Upper lobe of left lung (tissue), 6 donors: ENCODE results near the gene VCP. TPM values are rescaled to one million over a fixed set of nuclear protein-coding genes. Genes with fewer than 3 reads are reported as not detected.
A peak's percentile ranks its signal among the peaks of the same experiment; 100 is the strongest.

Experiments
- ATAC-seq, 2 donors: fragments of 200-7000 bp; cut with Tn5 transposase; one replicate each; pipeline ENCODE4 v1.9.1; 2022; ENCODE audit warnings: mild to moderate bottlenecking in 2 of 2, moderate library complexity in 2 of 2; ENCODE audit not compliant: low FRiP score in 2 of 2
- DNase-seq, 2 donors: peaks; one replicate each; pipeline ENCODE4 v3.0.0-alpha.2; 2019 to 2020
- H3K27ac ChIP-seq, 4 donors: fragments of 200-600 bp; sonication (generic); one replicate each; pipeline ENCODE4 v1.5.1; 2016 to 2019
- H3K27me3 ChIP-seq, 4 donors: fragments of 200-600 bp; sonication (generic); one replicate each; pipeline ENCODE4 v1.5.1; 2017 to 2019
- H3K36me3 ChIP-seq, 4 donors: fragments of 200-600 bp; sonication (generic); one replicate each; pipeline ENCODE4 v1.5.1; 2016 to 2019
- H3K4me1 ChIP-seq, 4 donors: fragments of 200-600 bp; sonication (generic); one replicate each; pipeline ENCODE4 v1.5.1; 2018 to 2019
- H3K4me3 ChIP-seq, 4 donors: fragments of 200-600 bp; sonication (generic); one replicate each; pipeline ENCODE4 v1.5.1; 2017 to 2019; ENCODE audit warnings: mild to moderate bottlenecking in 2 of 4, moderate library complexity in 1 of 4
- H3K9me3 ChIP-seq, 4 donors: fragments of 200-600 bp; sonication (generic); one replicate each; pipeline ENCODE4 v1.5.1; 2018 to 2019
- EP300 ChIP-seq, 4 donors: sonication (generic); formaldehyde crosslinking; IDR thresholded peaks; one replicate each; pipeline ENCODE4 v1.5.1; 2017; ENCODE audit warnings: antibody characterized with exemption in 4 of 4, control low read depth in 2 of 4
- POLR2A ChIP-seq, 4 donors: fragments of 450-650 bp; IDR thresholded peaks; one replicate each; pipeline ENCODE4 v1.5.1; 2016 to 2017; ENCODE audit warnings: antibody characterized with exemption in 4 of 4, mild to moderate bottlenecking in 2 of 4
- POLR2AphosphoS5 ChIP-seq, 2 donors: sonication (generic); formaldehyde crosslinking; IDR thresholded peaks; one replicate each; pipeline ENCODE4 v1.5.1; 2017; ENCODE audit warnings: antibody characterized with exemption in 2 of 2
- WGBS, 2 donors: methylation state at CpG; one replicate each; pipeline ENCODE4 v1.1.5; 2017 to 2018; 5-methylcytosine and 5-hydroxymethylcytosine counted together
- total RNA-seq, 6 donors: library from RNA; depleted of rRNA in 4 of 6; stranded (reverse); fragments of >200 nt in 4 of 6; gene quantifications; one replicate each; pipeline versions ENCODE4 v1.1.0 to v1.2.1, GENCODE V29; 2016 to 2021
- TF ChIP-seq, protein P1 (sequence below), 6 experiments: fragments of 450-650 bp in 4 of 6; fragments of 200-600 bp in 2 of 6; sonication (generic) in 2 of 6; IDR thresholded peaks; one replicate each; pipeline ENCODE4 v1.5.1; 2016 to 2019; ENCODE audit warnings: antibody characterized with exemption in 6 of 6
- donor health status: DM: no; HTN: no; CAD: no; lungs with moderate emphysema.
- donor health status: DM: no; HTN: yes; CAD: no; lungs with severe emphysema.

VCP gene
- total RNA-seq, 6 donors from 2014 or later, result 170 to 215 (median 189) TPM

DNA sequence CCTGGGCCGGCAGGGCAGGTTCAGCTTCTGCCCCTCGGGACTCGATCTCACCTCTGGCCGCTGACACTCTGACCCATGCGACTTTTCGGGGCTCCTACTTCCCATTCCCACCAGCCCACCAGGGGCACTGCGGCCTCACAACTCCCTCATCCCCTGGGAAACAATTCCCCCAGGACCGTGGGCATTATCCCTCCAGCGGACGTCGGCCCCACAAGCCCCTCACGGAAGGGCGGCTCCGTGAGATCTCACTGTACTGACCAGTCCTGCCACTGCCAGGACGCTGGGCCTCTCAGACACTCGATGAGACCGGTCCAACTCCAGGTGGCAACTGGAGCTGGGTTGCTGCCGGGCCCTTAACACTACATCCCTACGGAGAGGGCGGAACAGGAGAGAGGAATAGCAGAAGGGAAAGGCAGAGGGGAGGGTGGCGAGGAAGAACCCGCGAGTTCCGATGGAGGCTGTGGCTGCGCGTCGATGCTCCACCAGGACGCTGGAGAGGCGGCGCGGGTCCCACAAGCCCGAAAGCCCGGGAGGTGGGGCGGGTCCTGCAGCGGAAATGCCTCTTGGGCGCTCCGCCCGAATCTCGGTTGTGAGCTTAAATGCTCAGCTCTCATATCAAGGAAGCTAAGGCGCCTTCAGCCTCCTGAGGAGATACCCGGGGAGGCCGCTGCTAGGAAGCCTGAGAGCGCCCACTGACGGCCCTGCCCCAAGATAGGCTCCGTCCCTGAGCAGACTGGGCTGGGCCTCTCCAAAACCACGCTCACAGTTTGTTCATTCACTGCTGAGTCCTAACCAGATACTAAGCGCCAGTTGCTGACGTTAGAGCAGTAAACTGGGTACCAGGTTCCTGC, 36.3 kb downstream of the VCP start:
- DNase-seq (peak; percentile 65 to 86), ATAC-seq (peak; percentile 78)
- 28 to 45% methylated on average over 31 to 43 of the region's 48 CpGs for WGBS, 2 donors
- Histone ChIP-seq H3K27me3 (no peaks in the 10 kb centered on the region), H3K27ac (peak overlapping the region in 3 of 4 donors; percentile 31 to 56 (median 50)), H3K4me3 (peak overlapping the region in 3 of 4 donors; percentile 22 to 46 (median 39)), H3K9me3 (no peaks in the 10 kb centered on the region), H3K4me1 (peaks cover 4 to 14% (median 5%) of the 10 kb centered on the region in 4 donors), H3K36me3 (peaks cover 0 to 8% (median 1%) of the 10 kb centered on the region in 4 donors)
- no peak for TF ChIP-seq EP300 (IDR thresholded peaks at IDR 0.05)
- TF ChIP-seq POLR2A (IDR thresholded peaks at IDR 0.05), result no peak
- TF ChIP-seq, protein P1, sequence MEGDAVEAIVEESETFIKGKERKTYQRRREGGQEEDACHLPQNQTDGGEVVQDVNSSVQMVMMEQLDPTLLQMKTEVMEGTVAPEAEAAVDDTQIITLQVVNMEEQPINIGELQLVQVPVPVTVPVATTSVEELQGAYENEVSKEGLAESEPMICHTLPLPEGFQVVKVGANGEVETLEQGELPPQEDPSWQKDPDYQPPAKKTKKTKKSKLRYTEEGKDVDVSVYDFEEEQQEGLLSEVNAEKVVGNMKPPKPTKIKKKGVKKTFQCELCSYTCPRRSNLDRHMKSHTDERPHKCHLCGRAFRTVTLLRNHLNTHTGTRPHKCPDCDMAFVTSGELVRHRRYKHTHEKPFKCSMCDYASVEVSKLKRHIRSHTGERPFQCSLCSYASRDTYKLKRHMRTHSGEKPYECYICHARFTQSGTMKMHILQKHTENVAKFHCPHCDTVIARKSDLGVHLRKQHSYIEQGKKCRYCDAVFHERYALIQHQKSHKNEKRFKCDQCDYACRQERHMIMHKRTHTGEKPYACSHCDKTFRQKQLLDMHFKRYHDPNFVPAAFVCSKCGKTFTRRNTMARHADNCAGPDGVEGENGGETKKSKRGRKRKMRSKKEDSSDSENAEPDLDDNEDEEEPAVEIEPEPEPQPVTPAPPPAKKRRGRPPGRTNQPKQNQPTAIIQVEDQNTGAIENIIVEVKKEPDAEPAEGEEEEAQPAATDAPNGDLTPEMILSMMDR (IDR thresholded peaks at IDR 0.05), result no peak
- TF ChIP-seq POLR2AphosphoS5 (IDR thresholded peaks at IDR 0.05), result no peak

DNA sequence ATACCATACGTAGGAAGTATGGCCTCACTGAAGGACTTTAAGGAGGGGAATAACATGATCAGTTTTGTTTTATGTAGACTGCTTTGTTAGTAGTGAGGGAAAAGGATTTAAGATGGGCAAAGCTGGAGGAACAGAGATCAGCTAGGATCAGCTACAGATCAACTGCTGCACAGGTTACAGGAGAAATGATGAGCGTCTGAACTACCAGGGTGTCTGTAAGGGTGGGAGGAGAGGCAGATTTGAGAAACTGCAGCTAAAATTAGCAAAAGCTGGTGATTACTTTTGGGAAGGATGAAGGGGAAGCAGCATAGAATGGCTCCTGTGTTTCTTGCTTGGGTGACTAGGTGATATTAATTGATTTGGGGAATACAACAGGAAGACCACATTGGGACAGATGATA, 39.3 kb downstream of the VCP start:
- no peak for TF ChIP-seq EP300 (IDR thresholded peaks at IDR 0.05)
- no peak for TF ChIP-seq POLR2A (IDR thresholded peaks at IDR 0.05)
- TF ChIP-seq POLR2AphosphoS5 (IDR thresholded peaks at IDR 0.05), result no peak
- TF ChIP-seq, protein P1 (IDR thresholded peaks at IDR 0.05), result no peak
- Histone ChIP-seq H3K4me1 (peaks cover 4 to 14% (median 5%) of the 10 kb centered on the region in 4 donors), H3K27me3 (no peaks in the 10 kb centered on the region), H3K27ac (no peak overlapping the region), H3K36me3 (peaks cover 0 to 6% (median 1%) of the 10 kb centered on the region in 4 donors), H3K9me3 (no peaks in the 10 kb centered on the region), H3K4me3 (no peak overlapping the region)
- no peak for DNase-seq
- no peak for ATAC-seq
- WGBS, 2 donors, result 90 to 97% methylated on average over 2 of the region's 2 CpGs

DNA sequence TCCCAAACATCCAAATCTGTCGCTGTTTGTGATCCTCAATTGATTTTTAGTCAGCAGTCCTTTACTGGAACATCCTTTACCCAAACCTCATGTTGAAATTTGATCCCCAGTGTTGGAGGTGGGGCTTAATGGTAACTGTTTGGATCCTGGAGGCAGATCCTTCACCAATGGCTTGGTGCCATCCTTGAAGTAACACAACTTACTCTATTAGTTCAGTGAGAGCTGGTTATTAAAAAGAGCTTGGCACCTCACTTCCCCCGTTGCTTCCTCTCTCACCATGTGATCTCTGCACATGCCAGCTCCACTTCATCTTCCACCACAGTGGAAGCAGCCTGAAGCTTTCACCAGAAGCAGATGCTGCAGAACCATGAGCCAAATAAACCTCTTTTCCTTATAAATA, 42.6 kb downstream of the VCP start:
- Histone ChIP-seq H3K4me1 (no peaks in the 10 kb centered on the region), H3K9me3 (no peaks in the 10 kb centered on the region), H3K27me3 (no peaks in the 10 kb centered on the region), H3K36me3 (peaks cover 0 to 6% (median 1%) of the 10 kb centered on the region in 4 donors), H3K4me3 (no peak overlapping the region), H3K27ac (no peak overlapping the region)
- no peak for ATAC-seq
- TF ChIP-seq POLR2A (IDR thresholded peaks at IDR 0.05), result no peak
- TF ChIP-seq POLR2AphosphoS5 (IDR thresholded peaks at IDR 0.05), result no peak
- TF ChIP-seq, protein P1 (IDR thresholded peaks at IDR 0.05), result no peak
- TF ChIP-seq EP300 (IDR thresholded peaks at IDR 0.05), result no peak
- no peak for DNase-seq
- WGBS, 2 donors, result 52 to 72% methylated on average over 2 of the region's 2 CpGs

DNA sequence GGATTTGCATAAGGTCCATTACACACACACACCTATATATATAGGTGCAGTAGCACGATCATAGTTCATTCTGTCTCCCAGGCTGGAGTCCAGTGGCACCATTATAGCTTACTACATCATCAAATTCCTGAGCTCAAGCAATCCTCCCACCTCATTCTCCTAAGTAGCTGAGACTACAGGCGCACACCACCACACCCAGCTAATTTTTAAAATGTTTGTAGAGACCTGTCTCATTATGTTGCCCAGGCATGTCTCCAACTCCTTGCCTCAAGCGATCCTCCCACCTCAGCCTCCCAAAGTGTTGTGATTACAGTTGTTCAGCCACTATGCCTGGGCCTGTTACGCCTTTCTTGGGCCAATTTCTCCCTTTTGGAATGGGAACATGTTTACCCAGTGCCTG, 43.2 kb downstream of the VCP start:
- Histone ChIP-seq H3K36me3 (peaks cover 0 to 6% (median 1%) of the 10 kb centered on the region in 4 donors), H3K4me1 (no peaks in the 10 kb centered on the region), H3K4me3 (no peak overlapping the region), H3K9me3 (no peaks in the 10 kb centered on the region), H3K27me3 (no peaks in the 10 kb centered on the region), H3K27ac (no peak overlapping the region)
- TF ChIP-seq EP300 (IDR thresholded peaks at IDR 0.05) (no peak), POLR2AphosphoS5 (IDR thresholded peaks at IDR 0.05) (no peak), POLR2A (IDR thresholded peaks at IDR 0.05) (no peak)
- TF ChIP-seq, protein P1 (IDR thresholded peaks at IDR 0.05), result no peak
- 88 to 91% methylated on average over 3 of the region's 4 CpGs for WGBS, 2 donors
- no peak for ATAC-seq
- no peak for DNase-seq
